Fibroblast of skin of back (primary cell): ENCODE results near the gene TAF1A.

Source experiments
- DNase-seq: peaks from one replicate; pipeline ENCODE4 v3.0.0-alpha.2; 2013

The TAF1A gene

GRCh38 chr1:222530852-222531251, 58.9 kb downstream of the TAF1A start:
- no peak for DNase-seq

DNA sequence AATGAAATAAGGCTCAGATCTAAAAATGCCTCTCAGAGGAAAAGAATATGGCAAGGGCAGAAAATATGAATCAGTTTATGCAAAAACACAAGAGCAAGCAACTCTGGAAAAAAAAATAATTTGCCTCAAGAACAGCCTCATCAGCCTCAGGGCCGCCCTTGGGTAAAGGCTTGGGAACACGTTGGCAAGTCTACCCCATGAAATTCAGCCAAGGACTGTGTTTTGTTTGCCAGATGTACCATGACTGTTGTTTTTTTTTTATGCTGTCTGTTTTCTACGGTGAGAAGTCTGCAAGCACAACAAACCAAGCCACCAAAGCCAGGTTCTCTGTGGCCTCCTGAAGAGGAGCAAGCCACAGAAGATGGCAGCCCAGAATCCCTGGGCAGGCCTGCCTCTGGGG, 59.8 kb downstream of the TAF1A start:
- DNase-seq: no peak

GRCh38 chr1:222529181-222529580, 60.6 kb downstream of the TAF1A start:
- DNase-seq: no peak

GRCh38 chr1:222525951-222526350, 63.8 kb downstream of the TAF1A start:
- DNase-seq: no peak

DNA sequence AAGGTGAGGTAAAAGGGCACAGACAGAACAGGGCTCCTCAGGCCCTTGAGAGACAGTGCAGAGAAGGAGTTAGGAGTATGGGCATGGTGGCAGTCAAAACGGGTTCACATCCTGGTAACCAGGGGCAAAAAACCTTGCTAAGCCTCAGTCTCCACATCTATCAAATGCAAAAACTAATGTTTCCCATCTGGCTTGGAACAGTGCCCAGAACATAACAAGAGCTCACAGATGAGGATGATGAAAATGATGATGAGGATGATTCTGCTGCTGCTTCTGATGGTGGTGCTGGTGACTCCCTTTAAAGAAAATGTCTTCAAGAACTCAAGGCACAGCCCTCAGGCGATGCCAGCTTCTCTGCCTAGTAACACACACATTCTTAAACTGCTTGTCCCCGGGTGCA, 65.9 kb downstream of the TAF1A start:
- no peak for DNase-seq

DNA sequence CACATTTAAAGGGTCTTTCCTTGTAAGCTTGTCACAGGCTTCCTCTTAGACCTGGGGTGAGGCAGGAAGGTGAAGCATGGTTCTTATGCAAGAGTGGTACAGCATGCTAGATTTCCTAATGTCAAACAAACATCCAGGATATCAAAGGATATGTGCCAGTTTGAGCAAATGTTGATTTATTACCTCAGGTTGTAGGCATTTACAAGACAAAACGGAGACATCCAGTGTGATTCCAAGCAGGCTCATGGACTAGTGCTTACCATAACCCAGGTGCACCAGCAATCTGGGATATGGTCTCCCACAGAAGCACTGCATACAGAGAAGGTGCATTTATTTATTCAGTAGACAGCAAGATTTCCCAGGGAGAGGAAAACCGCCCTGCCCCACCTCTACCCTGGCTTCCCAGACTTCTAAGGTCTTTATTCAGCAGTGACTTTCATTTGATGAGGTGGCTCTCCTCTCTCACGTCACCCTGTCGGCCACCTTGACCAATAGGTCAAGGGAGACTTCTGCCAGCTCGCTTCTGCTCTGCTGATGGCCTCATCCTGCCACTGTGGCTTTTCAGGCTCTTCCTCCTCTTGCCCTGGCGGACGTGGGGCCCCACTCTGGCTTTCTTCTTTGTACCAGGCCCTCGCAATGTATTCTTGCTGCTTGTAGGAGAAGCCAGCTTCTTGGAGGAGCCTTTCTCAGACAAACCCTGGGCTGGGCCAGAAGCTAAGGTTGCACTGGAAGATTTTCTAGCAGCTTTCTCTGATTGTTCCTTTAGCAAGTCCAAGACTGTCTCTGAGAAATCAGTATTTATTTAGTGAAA, 67.4 kb downstream of the TAF1A start:
- no peak for DNase-seq

DNA sequence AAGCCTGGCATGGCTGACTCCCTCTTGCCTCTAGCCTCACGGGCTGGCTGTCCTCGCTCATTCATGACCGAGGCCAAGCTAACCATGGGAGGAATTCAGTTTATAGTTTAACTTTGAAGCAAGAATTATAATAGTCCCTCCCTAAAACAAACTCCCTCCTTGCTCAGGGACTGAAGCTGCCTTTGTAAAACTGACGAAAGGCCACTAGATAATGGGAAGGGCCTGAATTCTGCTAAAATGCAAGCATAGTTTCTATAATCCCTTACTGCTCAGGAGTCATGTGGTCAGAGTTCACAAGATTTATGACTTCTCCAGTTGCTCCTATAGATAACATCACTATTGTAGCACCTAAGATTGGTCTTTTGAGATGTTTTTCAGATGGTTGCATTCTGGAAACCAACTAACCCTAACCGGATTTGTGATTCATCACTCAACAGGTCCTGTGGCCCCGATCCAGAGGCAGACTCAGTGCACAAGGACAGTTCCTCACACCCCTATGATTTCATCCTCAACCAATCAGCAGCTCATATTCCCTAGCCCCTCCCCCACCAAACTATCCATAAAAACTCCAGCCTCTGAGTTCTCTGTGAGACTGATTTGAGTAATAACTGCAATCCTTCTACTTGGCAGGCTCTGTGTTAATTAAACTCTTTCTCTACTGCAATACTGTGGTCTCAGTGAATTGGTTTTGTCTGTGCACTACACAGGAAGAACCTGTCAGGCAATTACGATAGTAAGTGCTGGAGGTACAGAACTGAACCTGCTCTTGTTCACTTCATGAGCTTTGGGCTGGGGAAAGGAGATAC, 68.2 kb downstream of the TAF1A start:
- DNase-seq: peak; percentile 14
